Right lobe of liver (tissue), 6 donors: Measurements from ENCODE around the gene MAP1LC3B. TPM values are rescaled to one million over a fixed set of nuclear protein-coding genes. Genes with fewer than 3 reads are reported as not detected.

Experiments used
- ATAC-seq, 4 donors: fragments of 200-7000 bp; cut with Tn5 transposase; one replicate each; pipeline ENCODE4 v1.9.1; 2020; ENCODE audit warnings: mild to moderate bottlenecking in 4 of 4, moderate library complexity in 4 of 4
- DNase-seq, 3 donors: peaks; one replicate each; pipeline ENCODE4 v3.0.0-alpha.2; 2020
- H3K27ac ChIP-seq, 3 donors: fragments of 200-600 bp; one replicate each; pipeline ENCODE4 v1.8.0; 2022
- H3K27me3 ChIP-seq, 2 donors: fragments of 200-600 bp; one replicate each; pipeline ENCODE4 v1.8.0; 2022
- H3K36me3 ChIP-seq, 4 donors: fragments of 200-600 bp; sonication (generic) in 1 of 4; one replicate each; pipeline versions ENCODE4 v1.5.1 to v1.8.0; 2017 to 2022; ENCODE audit warnings: control low read depth in 1 of 4
- H3K4me1 ChIP-seq, 4 donors: fragments of 200-600 bp; sonication (generic) in 1 of 4; one replicate each; pipeline versions ENCODE4 v1.5.1 to v1.8.0; 2017 to 2022; ENCODE audit warnings: control low read depth in 1 of 4
- H3K4me3 ChIP-seq, 3 donors: fragments of 200-600 bp; one replicate each; pipeline ENCODE4 v1.8.0; 2022
- H3K9me3 ChIP-seq, 4 donors: fragments of 200-600 bp; sonication (generic) in 1 of 4; one replicate each; pipeline versions ENCODE4 v1.5.1 to v1.8.0; 2017 to 2022; ENCODE audit warnings: control low read depth in 1 of 4
- POLR2A ChIP-seq: fragments of 450-650 bp; IDR thresholded peaks from one replicate; pipeline ENCODE4 v1.6.1; 2017; ENCODE audit warnings: antibody characterized with exemption, mild to moderate bottlenecking
- WGBS: methylation state at CpG from one replicate; pipeline ENCODE4 v1.1.6; 2018; ENCODE audit warnings: low coverage, low lambda C conversion rate; ENCODE audit not compliant: insufficient coverage; ENCODE audit errors: missing lambda C conversion rate; 5-methylcytosine and 5-hydroxymethylcytosine counted together
- intact Hi-C, 2 donors: fragments of 100-400 bp; cut with DNase I; formaldehyde crosslinking; loops; one replicate each; pipeline versions ENCODE4 v1.11.2 to v1.14.1; 2022
- total RNA-seq, 6 experiments: library from RNA; depleted of rRNA in 2 of 6; stranded (reverse); fragments of >200 nt in 2 of 6; fragmentation: NEBNext Ultra II Directional in 3 of 6; extraction: Animal tissue kit (Norgen Biotek cat#: 25700) in 3 of 6; gene quantifications; one replicate each; pipeline versions ENCODE4 v1.1.0 to v1.2.4, GENCODE V29; 2016 to 2023
- TF ChIP-seq, protein P1 (sequence below), 4 donors: fragments of 200-600 bp in 3 of 4; fragments of 450-650 bp in 1 of 4; IDR thresholded peaks; one replicate each; pipeline versions ENCODE4 v1.5.1 to v1.8.0; 2016 to 2022; ENCODE audit warnings: antibody characterized with exemption in 4 of 4, mild to moderate bottlenecking in 2 of 4
- donor health status: DM: no; HTN: yes; CAD: no.
- donor health status: DM: no; HTN: no; CAD: no.
- donor health status: DM: no; HTN: no; CAD: no.
- donor health status: DM: no; HTN: yes; CAD: no.
- donor health status: DM: no; HTN: yes; CAD: no.

Gene MAP1LC3B
- total RNA-seq, 6 experiments from 2014 or later = 16.5 to 48.8 (median 25.6) TPM

DNA sequence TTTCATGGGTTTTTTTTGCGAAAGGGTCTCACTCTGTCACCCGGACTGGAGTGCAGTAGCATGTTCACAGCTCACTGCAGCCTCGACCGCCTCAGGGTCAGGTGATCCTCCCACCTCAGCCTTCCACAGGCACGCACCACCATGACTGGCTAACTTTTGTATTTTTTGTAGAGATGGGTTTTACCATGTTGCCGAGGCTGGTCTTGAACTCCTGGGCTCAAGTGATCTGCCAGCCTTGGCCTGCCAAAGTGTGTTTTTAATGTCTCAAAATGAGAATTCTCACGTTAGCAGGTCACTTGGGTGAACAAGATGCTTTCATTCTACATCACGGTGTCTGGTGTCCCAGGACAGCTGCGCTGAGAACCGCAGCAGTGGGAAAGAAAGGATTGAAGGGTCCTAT lies 11.7 kb upstream of the MAP1LC3B start:
- no peak for TF ChIP-seq POLR2A
- TF ChIP-seq, protein P1, sequence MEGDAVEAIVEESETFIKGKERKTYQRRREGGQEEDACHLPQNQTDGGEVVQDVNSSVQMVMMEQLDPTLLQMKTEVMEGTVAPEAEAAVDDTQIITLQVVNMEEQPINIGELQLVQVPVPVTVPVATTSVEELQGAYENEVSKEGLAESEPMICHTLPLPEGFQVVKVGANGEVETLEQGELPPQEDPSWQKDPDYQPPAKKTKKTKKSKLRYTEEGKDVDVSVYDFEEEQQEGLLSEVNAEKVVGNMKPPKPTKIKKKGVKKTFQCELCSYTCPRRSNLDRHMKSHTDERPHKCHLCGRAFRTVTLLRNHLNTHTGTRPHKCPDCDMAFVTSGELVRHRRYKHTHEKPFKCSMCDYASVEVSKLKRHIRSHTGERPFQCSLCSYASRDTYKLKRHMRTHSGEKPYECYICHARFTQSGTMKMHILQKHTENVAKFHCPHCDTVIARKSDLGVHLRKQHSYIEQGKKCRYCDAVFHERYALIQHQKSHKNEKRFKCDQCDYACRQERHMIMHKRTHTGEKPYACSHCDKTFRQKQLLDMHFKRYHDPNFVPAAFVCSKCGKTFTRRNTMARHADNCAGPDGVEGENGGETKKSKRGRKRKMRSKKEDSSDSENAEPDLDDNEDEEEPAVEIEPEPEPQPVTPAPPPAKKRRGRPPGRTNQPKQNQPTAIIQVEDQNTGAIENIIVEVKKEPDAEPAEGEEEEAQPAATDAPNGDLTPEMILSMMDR (IDR thresholded peaks at IDR 0.05) = no peak
- peak overlapping the region; percentile 44 to 85 (median 68) for H3K27ac ChIP-seq
- 70% methylated on average over 9 of the region's 10 CpGs for WGBS
- intact Hi-C loops = no loop called here
- H3K9me3 ChIP-seq = no peaks in the 10 kb centered on the region
- no peaks in the 10 kb centered on the region for H3K27me3 ChIP-seq
- peaks cover 0 to 56% (median 20%) of the 10 kb centered on the region in 4 donors for H3K4me1 ChIP-seq
- no peak for ATAC-seq
- H3K4me3 ChIP-seq = peak overlapping the region in 2 of 3 donors; percentile 73 to 85
- no peaks in the 10 kb centered on the region for H3K36me3 ChIP-seq
- no peak for DNase-seq

DNA sequence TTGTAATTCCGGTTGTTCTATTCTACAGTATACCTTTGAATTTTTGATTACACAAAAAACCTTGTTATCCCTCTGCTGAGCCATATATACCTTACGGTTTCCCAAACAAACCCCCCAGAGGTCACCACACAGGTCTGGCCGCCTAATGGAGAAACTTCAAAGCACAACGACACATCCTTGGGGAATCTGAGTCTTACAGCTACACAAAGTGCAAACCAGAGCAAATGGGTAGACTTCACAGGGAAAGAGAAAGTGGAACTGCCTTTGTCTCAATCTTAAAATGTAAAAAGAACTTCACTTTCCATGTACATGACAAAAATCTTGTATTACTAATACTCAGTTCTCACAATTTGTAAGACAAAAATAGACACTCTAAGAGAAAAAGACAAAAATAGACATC lies 11.3 kb upstream of the MAP1LC3B start:
- ATAC-seq = no peak
- TF ChIP-seq, protein P1 (IDR thresholded peaks at IDR 0.05) = no peak
- TF ChIP-seq POLR2A = no peak
- intact Hi-C loops = no loop called here
- no peaks in the 10 kb centered on the region for H3K36me3 ChIP-seq
- no peaks in the 10 kb centered on the region for H3K27me3 ChIP-seq
- H3K27ac ChIP-seq = peak overlapping the region; percentile 44 to 85 (median 68)
- no peak for DNase-seq
- H3K4me3 ChIP-seq = peak overlapping the region in 2 of 3 donors; percentile 73 to 85
- no peaks in the 10 kb centered on the region for H3K9me3 ChIP-seq
- peaks cover 0 to 51% (median 18%) of the 10 kb centered on the region in 4 donors for H3K4me1 ChIP-seq
- 28% methylated on average over 4 of the region's 4 CpGs for WGBS

DNA sequence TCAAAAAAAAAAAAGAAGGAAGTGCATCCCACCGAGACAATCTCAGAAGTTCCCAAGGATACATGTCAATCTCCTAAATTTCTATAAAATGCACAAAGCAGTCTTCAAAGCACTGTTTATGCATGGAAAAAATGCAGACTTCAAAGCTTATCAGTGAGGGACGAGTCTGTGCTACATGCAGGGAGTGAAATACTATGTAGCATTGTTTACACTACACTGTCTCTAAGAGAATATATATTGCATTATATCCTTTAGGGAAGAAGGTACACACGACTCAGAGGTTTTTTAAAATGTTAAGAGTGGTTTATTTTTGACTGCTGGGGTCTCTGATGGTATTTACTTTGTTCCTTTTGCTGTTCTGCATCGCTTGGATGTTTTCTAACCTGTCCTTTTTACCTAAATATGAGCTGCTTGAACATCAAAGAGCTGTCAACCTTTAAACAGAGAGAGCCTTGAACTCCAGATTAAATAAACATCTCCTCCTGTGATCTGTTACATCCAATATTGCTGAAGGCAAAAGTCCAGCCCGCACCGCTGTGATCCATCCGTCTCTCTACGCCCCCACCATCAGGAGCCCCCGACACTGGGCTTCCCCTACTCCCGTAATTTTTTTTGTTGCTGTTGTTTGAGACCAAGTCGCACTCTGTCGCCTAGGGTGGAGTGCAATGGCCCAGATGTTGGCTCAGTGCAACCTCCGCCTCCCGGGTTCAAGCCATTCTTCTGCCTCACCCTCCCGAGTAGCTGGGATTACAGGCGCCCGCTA lies 9.9 kb upstream of the MAP1LC3B start:
- no peaks in the 10 kb centered on the region for H3K27me3 ChIP-seq
- peak overlapping the region; percentile 68 to 85 (median 80) for H3K27ac ChIP-seq
- ATAC-seq (peak; percentile 28 to 53 (median 30)), DNase-seq (peak; percentile 51 to 73 (median 70))
- no peaks in the 10 kb centered on the region for H3K9me3 ChIP-seq
- no peak for TF ChIP-seq POLR2A
- TF ChIP-seq, protein P1 (IDR thresholded peaks at IDR 0.05) = no peak
- WGBS = 14% methylated on average over 17 of the region's 17 CpGs
- peak overlapping the region; percentile 56 to 85 (median 73) for H3K4me3 ChIP-seq
- peaks cover 0 to 41% (median 14%) of the 10 kb centered on the region in 4 donors for H3K4me1 ChIP-seq
- H3K36me3 ChIP-seq = no peaks in the 10 kb centered on the region
- intact Hi-C loops = no loop called here

DNA sequence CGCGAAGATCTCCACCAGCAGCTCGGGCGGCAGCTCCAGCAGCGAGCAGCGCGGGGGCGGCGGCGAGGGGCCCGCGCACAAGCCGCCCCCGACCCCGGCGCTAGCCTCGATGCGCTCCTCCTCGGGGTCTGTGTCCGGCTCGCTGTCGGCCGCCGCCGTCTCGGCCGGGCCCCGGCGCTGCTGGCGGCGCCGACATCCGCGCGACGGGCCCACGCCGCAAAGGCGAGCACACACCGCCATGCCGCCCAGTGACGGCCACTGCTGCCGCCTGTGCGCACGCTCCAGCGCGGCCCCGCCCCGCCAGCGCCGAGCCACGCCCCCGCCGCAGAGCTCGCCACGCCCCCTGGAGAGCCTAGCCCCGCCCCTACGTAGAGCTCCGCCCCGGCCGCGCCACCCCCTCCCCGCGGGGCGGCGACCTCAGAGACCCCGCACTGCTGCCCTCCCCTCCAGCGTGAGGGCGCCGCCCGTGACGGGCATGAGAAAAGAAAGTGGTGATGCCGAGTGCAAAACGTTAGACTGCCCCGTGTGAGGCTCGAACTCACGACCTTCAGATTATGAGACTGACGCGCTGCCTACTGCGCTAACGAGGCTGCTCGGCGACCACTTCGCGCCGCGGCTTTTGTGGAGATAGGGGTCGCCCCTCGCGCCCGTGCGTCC lies 8.5 kb upstream of the MAP1LC3B start, which contains the start of gene FBXO31:
Gene FBXO31 (minus strand): TSS at position 272 of the 657 bp plus-strand sequence. CDS start 32 bp downstream, at position 240.
- Histone ChIP-seq H3K27me3 (no peaks in the 10 kb centered on the region), H3K4me3 (peak within 1 kb of the TSS; percentile 56 to 85 (median 73)), H3K9me3 (no peaks in the 10 kb centered on the region), H3K36me3 (no peaks in the 10 kb centered on the region), H3K27ac (peak within 1 kb of the TSS; percentile 68 to 85 (median 80)), H3K4me1 (peaks cover 0 to 43% (median 19%) of the 10 kb centered on the region in 4 donors)
- TF ChIP-seq POLR2A = peak; percentile 96
- TF ChIP-seq, protein P1 (IDR thresholded peaks at IDR 0.05) = peak in 1 of 4 donors; percentile 5
- peak; percentile 91 to 93 (median 91) for DNase-seq
- 0% methylated on average over 19 of the region's 92 CpGs for WGBS
- intact Hi-C loops = no loop called here
- ATAC-seq = peak; percentile 69 to 83 (median 75)
